NOMO-1 treated with dmso at 0.1 percent for 144 hours (cell line): ENCODE data around the gene OTOGL.

ENCODE experiments used
- DNase-seq: peaks from one replicate; lab custom pipeline; 2025; ENCODE audit not compliant: unreplicated experiment; lab: John Stamatoyannopoulos, UW

The OTOGL gene

DNA sequence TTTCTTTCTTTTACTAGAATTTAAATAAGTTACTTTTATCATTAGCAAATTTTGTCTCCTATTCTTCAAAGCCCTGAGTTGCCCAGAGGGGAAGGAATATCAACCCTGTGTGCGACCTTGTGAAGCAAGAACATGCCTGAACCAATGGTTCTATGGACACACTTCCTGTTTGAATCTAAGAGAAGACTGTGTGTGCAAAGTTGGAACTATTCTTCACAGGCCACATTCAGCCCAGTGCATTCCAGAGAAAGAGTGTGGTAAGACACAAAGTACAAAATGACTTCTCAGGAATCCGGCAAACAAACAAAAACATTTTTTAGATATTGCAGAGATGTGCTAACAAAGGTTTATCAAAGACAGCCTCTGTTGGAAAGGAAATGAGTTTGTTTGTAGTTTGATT, 253.9 kb downstream of the OTOGL start:
- DNase-seq, result no peak

DNA sequence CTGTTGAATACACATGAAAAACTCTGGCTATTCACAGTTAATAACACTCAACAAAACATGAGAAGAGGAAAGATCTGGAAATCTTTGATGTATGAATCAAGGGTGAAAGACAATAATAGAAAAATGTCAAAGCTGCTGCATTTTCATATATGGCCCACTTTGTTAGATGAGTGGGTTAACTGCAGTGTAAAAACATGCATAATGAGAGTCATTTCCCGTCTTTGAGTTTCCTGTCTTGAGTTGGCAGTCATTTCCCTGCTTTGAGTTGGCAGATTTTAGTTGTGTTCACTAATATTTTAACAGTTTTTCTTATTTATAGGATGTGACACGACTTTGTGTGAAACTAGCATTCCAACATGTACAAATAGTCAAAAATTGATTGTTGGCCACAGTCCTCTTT, 256.8 kb downstream of the OTOGL start:
- no peak for DNase-seq

DNA sequence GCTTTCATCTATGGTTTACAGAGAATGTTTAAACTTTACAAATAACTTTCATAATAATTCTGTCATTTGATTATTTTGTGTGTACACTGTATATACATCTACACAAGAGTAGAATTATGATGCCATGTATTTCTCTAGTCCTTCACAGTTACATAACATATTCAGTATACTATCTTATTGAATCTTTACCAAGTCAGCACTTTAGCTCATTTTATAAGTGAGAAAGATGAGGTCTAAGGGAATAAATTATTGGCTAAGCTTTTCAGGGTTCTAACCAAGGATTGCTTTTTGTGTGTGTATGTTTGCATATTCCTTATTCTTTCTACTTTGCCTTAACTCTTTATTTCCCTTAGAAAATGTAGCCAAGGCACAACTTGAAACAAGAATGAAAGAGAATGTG, 260.4 kb downstream of the OTOGL start:
- DNase-seq, result no peak

DNA sequence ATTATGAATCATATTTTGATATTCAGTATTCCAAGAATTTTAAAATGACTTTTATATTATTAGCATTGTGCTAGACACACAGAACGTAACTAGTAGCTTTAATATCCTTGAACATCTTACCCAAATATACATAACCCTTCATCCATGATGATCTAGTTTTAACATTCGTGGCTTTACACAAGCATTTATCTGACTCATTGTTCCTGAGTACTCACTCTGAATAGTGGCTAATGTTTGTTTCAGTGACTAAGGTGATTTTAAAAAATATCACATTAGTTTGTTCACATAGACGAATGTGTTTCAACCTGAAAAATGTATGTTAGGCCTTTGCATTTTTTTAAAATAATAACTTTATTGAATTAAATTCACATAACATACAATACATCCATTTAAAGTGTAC, 264.7 kb downstream of the OTOGL start:
- no peak for DNase-seq

DNA sequence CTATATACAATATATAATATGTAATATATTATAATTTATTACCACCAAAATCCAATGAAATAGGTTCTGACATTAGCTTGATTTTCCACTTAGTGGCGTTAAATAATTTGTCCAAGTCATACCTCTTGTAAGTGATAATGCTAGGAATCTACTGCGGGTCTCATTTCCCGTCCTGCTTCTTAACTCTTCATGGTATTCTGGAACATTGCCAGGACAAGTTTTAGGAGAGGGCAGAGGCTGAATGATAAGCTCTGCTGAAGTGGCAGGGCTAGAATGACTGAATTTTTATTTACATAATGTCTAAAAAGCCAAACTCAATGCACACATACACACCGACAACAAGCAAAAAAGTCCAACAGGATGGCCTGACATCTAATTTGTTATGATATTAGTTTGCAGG, 274.3 kb downstream of the OTOGL start:
- DNase-seq, result no peak

DNA sequence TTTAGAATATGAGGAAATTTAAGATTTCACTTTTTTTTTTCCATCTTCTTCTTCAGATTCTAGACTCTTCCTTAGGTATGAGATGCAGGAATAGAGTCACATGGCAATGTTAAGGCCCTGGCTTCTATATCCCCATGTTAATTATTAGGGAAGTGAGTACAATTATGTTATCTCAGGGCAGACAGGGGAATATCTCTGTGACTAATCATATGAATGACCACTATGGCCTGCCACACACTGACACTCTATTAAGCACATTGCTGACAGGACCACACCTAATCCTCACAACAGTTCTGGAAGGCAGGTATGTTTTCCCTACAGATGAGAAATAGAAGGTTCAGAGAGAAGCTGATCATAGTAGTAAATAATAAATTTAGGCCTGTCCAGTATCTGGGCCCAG, 275.3 kb downstream of the OTOGL start:
- DNase-seq, result no peak

DNA sequence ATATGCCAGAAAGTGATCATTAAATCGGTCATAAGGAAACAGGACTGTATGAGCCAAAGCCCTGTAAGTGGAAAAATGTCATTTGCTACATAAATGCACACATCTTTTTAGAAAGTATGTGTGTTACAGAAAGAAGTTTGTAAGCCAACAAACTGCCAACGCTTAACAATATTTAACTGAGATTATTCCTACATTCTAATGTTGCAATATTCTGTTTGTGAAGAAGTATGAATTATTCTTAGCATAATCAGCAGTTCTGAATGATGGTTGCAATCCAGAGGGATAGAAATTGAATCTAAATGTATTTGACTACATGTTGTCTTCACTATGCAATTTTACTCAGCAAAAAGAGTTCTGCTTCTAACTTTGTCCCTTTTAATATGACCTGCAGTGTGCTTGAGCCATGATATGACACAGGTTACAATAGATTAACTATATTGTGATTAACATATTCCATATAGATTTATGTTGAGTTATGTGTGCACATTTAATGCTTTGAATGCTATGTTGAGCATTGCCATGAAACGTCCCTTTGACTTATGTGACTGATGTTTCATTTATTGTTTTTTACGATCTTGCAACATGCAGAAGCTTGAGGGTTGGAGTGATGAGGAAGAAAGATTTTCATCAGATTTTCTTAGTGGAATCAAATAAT, 277.9 kb downstream of the OTOGL start:
- DNase-seq, result no peak

DNA sequence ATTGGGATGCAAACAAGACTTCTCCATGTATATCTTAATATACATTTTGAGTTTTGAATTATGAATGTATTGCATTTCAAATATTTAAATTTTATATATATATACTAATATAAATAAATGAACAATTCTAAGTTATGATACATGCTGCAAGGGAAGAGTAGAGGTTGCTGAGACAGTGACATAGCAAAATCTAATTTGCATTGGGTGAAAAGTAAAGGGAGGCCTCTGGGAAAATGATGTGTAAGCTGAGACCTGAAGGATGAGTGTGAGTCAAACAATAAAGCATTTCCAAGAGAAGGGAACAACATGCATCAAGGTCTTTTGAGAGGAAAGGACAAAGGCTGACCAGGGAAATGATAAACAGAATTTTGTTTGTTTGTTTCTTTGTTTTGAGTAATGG, 281.8 kb downstream of the OTOGL start:
- DNase-seq, result no peak

DNA sequence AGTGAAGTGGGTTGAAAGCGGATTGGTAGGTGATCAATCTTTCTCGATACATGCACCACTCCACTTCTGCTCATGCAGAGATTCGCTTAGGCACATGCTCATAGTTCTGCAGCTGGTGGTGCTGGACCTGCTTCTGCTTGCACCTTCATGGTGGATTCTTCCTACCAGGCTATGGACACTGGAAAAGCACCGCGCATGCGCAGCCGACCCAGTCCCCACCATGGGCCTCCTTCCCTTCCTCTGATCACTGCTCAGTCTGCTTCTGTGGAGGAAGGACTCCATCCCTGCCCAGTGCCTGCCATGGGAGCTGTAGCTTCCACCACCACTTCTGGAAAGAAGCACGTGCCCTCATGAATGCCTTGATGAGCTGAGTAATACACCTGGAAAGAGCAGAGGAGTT, 282.9 kb downstream of the OTOGL start:
- DNase-seq, result no peak

DNA sequence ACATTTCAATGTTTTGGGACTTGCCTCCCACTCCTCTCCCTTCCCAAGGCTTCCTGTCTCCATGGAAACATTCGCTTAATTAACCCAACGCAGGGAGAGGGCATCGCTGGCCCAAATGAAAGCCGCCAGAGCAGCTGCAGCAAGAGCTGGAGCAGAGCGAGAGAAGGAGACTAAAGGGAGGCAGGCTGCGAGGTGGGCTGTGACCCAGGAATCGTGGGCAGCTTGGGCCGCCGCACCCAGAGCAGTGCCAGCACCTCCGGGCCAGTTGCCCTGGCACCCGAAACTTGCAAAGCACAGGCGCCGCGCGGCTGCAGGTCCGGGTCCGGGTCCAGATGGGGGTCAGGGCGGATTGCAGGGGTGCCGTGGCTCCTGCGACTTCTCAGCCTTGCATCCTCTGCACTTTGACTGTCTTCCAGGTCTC, 301.2 kb downstream of the OTOGL start:
- DNase-seq, result no peak

DNA sequence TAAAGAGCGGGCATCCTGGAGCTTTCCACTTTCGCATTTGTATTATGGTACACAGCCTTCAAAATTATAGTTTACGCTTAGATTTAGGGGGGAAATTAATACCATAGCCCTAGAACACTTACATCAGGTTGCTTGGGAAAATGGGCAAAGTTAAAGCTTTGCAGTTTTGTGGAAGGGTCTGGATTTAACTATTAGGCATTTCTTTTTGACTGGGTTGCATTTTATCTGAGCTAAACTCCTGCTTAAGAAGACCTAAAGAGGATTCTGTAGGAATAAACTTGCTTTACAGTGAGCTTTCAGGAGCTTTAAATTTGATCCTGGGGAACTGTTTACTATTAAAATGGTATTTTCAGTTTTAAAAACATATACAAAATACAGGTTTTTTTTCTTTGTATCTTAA, 301.9 kb downstream of the OTOGL start:
- DNase-seq, result no peak

DNA sequence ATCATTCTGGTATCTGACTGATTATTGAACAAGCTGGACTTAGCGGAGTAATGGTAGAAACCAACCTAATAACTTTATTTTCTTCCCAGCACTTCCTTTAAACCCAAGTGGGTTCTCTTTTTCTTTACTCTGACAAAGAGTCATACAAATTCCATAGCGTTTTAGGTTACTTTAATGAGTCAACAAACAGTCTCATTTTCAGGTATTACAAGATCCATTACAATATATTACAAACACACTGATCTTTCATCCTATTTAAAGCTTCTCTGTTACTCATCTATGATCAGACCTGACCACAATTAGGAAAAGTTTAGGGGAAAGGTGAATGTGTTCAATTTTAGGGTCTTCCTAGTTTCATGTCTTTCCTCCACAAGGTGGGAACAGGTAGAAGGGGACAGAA, 305.3 kb downstream of the OTOGL start:
- DNase-seq, result no peak

DNA sequence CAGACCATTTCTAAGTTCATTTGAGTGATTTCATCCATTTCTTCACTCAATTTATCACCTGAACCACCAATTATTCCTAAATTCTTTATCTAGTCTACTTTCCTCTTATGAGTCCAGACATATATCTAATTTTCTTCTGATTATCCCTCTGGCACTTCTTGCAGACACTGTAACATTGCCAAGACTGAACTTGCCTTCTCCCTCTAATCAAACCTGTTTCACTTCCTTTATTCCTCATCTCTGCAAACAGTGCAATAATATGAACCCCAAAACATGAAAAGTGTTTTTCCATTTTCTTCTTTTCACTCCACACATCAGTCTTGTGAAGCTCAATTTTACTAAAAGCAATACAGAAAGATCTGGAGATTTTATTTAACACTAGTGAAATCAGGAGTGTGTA, 306.9 kb downstream of the OTOGL start:
- no peak for DNase-seq

DNA sequence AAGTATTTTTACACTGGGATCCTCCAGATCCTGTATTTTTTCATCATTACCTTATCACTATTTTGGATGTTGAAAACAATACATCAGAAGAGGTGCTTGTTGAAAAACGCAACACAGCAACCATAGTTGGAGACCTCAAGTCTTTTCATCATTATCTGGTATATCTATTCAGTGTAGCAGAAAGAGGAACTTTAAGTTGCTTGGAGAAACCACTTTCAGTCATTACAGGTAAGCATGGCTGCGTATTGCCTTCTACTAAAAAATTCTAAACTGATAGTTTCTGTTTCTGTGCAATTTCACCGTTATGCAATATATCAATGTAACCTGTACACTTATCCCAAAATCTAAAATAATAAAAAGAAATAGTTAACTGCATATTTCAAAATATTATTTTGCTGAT, 312.4 kb downstream of the OTOGL start:
- no peak for DNase-seq

DNA sequence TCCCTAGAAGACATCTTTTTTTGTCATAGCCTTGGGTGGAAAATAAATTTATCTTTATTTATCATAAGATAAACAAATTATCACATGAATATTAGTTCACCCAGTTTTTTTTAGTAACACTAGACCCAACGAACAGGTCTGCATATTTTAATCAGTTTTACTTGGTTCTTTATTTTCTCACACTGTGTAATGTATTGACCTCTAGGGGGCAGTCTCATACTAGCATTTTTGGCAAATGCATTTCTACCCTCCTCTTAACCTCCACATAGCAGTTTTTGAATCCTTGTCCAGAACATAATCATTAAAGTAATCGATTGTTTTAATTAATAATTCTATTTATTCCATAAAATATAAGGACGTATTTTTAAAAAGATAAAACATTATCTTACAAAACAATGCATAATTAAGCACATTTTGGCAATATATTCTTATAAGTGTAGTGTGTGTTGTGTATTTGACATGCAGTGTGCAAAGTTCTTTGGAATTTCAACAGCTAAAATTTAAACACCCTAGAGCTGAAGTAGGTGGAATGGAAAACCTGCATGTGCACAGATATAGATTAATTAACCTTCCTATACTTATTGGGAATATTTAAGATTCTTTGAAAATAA, 313.1 kb downstream of the OTOGL start:
- no peak for DNase-seq

DNA sequence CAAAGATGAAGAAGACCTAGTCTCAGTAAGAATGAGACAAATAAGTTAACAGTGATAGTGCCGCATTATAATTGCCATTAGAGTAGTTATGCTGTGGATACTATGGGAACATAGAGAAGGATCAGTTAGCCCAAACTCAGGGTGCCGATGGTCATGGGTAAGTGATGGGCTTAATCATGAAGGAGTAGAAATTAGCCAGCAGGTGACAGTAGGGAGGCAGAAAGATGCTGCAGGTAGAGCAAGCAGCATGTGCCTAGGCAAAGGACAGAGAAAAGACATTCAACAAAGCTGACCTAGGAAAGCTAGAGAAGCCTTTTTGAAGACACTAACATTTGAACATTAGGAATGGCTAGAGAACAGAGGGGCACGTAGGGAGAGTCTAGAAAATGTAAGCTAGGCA, 314.1 kb downstream of the OTOGL start:
- DNase-seq, result no peak

DNA sequence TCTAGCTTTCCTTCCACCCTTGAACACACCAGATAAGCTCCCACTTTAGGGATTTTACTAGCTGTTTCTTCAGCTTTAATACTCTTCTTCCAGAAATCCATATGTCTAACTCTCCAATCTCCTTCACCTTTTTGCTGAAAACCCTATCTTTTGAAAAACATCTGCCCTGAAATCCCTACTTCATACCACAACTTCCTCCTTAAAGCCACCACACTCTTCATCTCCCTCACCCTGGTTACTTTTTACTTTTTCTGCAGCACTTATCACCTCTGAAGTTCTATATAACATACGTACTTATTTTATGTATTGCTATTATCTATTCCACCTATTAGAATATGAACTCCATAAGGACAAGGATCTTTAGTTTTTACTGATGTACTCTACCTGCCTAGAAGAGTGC, 316.1 kb downstream of the OTOGL start:
- DNase-seq, result no peak

DNA sequence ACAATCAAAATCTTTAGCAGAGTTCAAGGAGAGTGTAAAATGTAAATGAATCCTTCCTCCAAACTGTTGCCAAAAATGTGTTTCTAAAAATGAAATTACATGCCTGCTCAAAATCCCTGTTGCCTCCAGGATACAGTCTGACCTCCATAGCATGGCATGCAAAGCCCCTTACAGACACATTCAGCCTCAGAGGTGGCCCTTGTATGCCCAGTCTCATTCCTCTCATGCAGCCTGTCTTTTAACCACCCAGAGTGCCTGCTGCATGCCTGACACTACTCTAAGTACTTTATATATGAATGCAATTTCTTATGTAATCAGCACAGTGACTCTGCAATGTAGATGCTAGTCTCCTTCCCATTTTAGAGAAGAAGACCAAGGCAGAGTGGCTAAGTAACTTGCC, 320.3 kb downstream of the OTOGL start:
- DNase-seq, result no peak

DNA sequence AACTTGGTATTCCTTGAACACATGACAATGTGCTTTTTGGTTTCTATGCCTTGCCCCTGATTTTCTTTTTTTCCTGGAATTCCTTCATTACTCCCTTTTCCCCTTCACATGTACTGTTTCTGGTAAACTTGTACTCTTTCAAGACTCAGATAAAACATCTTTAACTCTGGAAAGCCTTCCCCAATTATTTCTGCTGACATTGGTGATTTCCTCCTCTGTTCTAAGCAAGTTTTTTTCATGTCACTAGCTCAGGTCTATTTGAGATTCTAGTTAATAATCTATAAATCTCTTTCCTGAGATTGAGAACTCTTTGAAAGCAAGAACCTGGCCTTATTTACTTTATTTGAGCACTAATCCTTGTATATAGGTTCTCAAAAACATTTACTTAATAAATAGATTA, 320.7 kb downstream of the OTOGL start:
- no peak for DNase-seq

DNA sequence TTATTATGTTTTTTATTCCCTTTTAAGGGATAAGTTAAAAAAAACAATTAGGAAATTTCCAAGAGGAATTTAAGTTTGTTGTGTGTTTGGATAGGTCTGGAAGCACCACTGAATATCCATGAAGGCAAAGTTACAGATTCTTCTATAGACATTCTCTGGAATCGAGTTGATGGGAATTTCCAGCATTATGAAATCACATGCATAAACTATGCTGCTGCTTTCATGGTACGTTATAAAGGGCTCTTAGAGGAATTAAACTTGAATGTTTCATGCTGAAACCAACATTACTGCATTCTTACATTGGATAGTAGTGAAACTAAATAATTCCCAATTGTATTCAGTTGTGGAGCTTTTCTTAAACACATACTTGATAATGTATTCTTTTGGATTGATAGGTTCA, 323.2 kb downstream of the OTOGL start:
- no peak for DNase-seq
